Kidney (tissue), 14 donors: Measurements from ENCODE around the gene KL. TPM values are rescaled to one million over a fixed set of nuclear protein-coding genes. Genes with fewer than 3 reads are reported as not detected.

ENCODE experiments used
- DNase-seq, 5 donors: peaks; one replicate each; pipeline ENCODE4 v3.0.0-alpha.2; 2013 to 2020
- FAIRE-seq: peaks from 2 replicates; lab custom pipeline; 2012; peaks lifted over from hg19 to GRCh38; lab: Jason Lieb, UNC
- H3K27ac ChIP-seq, 2 donors: one replicate each; pipeline ENCODE4 v1.7.0; 2013; ENCODE audit warnings: low read depth in 2 of 2, low read length in 2 of 2, inconsistent platforms in 1 of 2
- H3K27me3 ChIP-seq: one replicate; pipeline ENCODE4 v1.7.1; 2013; ENCODE audit warnings: low read length, inconsistent platforms; ENCODE audit not compliant: control insufficient read depth, insufficient read depth
- H3K36me3 ChIP-seq, 3 donors: one replicate each; pipeline versions ENCODE4 v1.7.0 to v1.7.1; 2013; ENCODE audit warnings: low read length in 3 of 3, control low read depth in 1 of 3, inconsistent platforms in 1 of 3; ENCODE audit not compliant: insufficient read depth in 3 of 3, control insufficient read depth in 2 of 3
- H3K4me1 ChIP-seq, 3 donors: one replicate each; pipeline versions ENCODE4 v1.7.0 to v1.7.1; 2013; ENCODE audit warnings: low read length in 3 of 3, inconsistent platforms in 1 of 3, low read depth in 1 of 3; ENCODE audit not compliant: control insufficient read depth in 2 of 3, insufficient read depth in 2 of 3
- H3K4me3 ChIP-seq, 3 donors: one replicate each; pipeline versions ENCODE4 v1.7.0 to v1.8.1; 2013; ENCODE audit warnings: low read length in 3 of 3, control low read depth in 1 of 3, inconsistent platforms in 1 of 3
- H3K9ac ChIP-seq, 3 donors: one replicate each; pipeline versions ENCODE4 v1.7.0 to v1.7.1; 2013; ENCODE audit warnings: low read length in 3 of 3, control low read depth in 1 of 3, inconsistent platforms in 1 of 3
- H3K9me3 ChIP-seq, 3 donors: one replicate each; pipeline versions ENCODE4 v1.7.0 to v1.7.1; 2013; ENCODE audit warnings: low read length in 3 of 3, control low read depth in 1 of 3, inconsistent platforms in 1 of 3; ENCODE audit not compliant: control insufficient read depth in 2 of 3, insufficient read depth in 1 of 3
- CTCF ChIP-seq: IDR thresholded peaks from 3 replicates; pipeline ENCODE4 v1.5.1; 2012; ENCODE audit warnings: mild to moderate bottlenecking, moderate library complexity, borderline replicate concordance; ENCODE audit not compliant: insufficient read depth; ENCODE audit errors: extremely low read depth
- intact Hi-C: fragments of 100-400 bp; cut with DNase I; formaldehyde crosslinking; loops from one replicate; pipeline ENCODE4 v1.11.1; 2022
- polyA plus RNA-seq: library from polyadenylated mRNA; stranded (reverse); fragments of 350-450 nt; fragmentation: Illumina TruSeq; extraction: RNeasy Lipid Tissue Mini Kit (QIAGEN cat#74804); gene quantifications from one replicate; pipeline ENCODE4 v1.2.3, GENCODE V29; 2014; ENCODE audit warnings: low read depth, low replicate concordance; ENCODE audit not compliant: insufficient read depth
- total RNA-seq: library from RNA; stranded (reverse); fragmentation: NEBNext Ultra II Directional; extraction: Animal tissue kit (Norgen Biotek cat#: 25700); gene quantifications from one replicate; pipeline ENCODE4 v1.2.1, GENCODE V29; 2021
- donor health status: control.
- donor health status: control.
- donor health status: control.
- donor health status: control.
- donor health status: control.
- donor health status: DM: yes; HTN: yes; CAD: no.
- donor health status: Normal renal cell carcinoma (clear cell type).

Gene KL
- total and polyA plus RNA-seq, 2 donors from 2014 or later: 12.5 to 47.4 TPM

- H3K27ac ChIP-seq: no peak overlapping the region
- intact Hi-C loops: no loop called here
- H3K27me3 ChIP-seq: no peaks in the 10 kb centered on the region
- peaks cover 0 to 15% (median 0%) of the 10 kb centered on the region in 3 donors for H3K9me3 ChIP-seq
- peaks cover 0 to 2% (median 0%) of the 10 kb centered on the region in 3 donors for H3K36me3 ChIP-seq
- no peak for TF ChIP-seq CTCF
- DNase-seq (no peak), FAIRE-seq (no peak)
- H3K4me1 ChIP-seq: no peaks in the 10 kb centered on the region
- no peak overlapping the region for H3K9ac ChIP-seq
- H3K4me3 ChIP-seq: no peak overlapping the region
Observed at GRCh38 chr13:33006638-33007037, 9.6 kb upstream of the KL start.

- no peak for FAIRE-seq
- DNase-seq: no peak
- Histone ChIP-seq H3K9ac (no peak overlapping the region), H3K36me3 (peaks cover 0 to 2% (median 0%) of the 10 kb centered on the region in 3 donors), H3K27me3 (no peaks in the 10 kb centered on the region), H3K4me1 (no peaks in the 10 kb centered on the region), H3K9me3 (peaks cover 0 to 15% (median 0%) of the 10 kb centered on the region in 3 donors), H3K27ac (no peak overlapping the region), H3K4me3 (no peak overlapping the region)
- TF ChIP-seq CTCF: no peak
- intact Hi-C loops: no loop called here
Observed at GRCh38 chr13:33007237-33007636, 9.0 kb upstream of the KL start.

GRCh38 chr13:33007950-33008349 lies 8.3 kb upstream of the KL start:
- intact Hi-C loops: no loop called here
- Histone ChIP-seq H3K36me3 (peaks cover 0 to 2% (median 0%) of the 10 kb centered on the region in 3 donors), H3K4me1 (no peaks in the 10 kb centered on the region), H3K9ac (no peak overlapping the region), H3K27me3 (no peaks in the 10 kb centered on the region), H3K4me3 (no peak overlapping the region), H3K27ac (no peak overlapping the region), H3K9me3 (peaks cover 0 to 15% (median 0%) of the 10 kb centered on the region in 3 donors)
- FAIRE-seq (no peak), DNase-seq (no peak)
- TF ChIP-seq CTCF: no peak
